CD4-positive, alpha-beta memory T cell (primary cell): Measurements from ENCODE around the gene UGT2B28. TPM values are rescaled to one million over a fixed set of nuclear protein-coding genes. Genes with fewer than 3 reads are reported as not detected.
"Not testable (repeated sequence)": the region's sequence is repeated elsewhere in the genome, so short reads cannot be mapped to it uniquely, and the experiment has no call there.

ENCODE experiments used
- CTCF ChIA-PET: fragments of 350-600 bp; sonication (Branson Sonifier 250); formaldehyde crosslinking; loops from one replicate; lab custom pipeline; 2021; ENCODE audit warnings: inconsistent platforms; ENCODE audit not compliant: partially characterized antibody; lab: Charles Lee
- POLR2A ChIA-PET: fragments of 350-600 bp; sonication (Branson Sonifier 250); formaldehyde crosslinking; loops from one replicate; lab custom pipeline; 2021; ENCODE audit not compliant: partially characterized antibody; lab: Charles Lee
- DNase-seq, 5 donors: peaks; one replicate each; pipeline versions ENCODE4 v3.0.0 to v3.0.0-alpha.2; 2020 to 2022; ENCODE audit warnings: mixed read lengths in 1 of 5
- H3K27ac ChIP-seq: one replicate; pipeline ENCODE4 v1.7.0; 2013; ENCODE audit warnings: low read depth, low read length
- H3K27me3 ChIP-seq: 2 replicates; pipeline ENCODE4 v1.7.0; 2013; ENCODE audit warnings: mild to moderate bottlenecking, low read length, moderate library complexity; ENCODE audit not compliant: insufficient read depth
- H3K36me3 ChIP-seq: 2 replicates; pipeline ENCODE4 v1.7.0; 2013; ENCODE audit warnings: mild to moderate bottlenecking, low read length, moderate library complexity; ENCODE audit not compliant: insufficient read depth
- H3K4me1 ChIP-seq: 2 replicates; pipeline ENCODE4 v1.7.0; 2013; ENCODE audit warnings: mild to moderate bottlenecking, low read length, moderate library complexity; ENCODE audit not compliant: insufficient read depth
- H3K4me3 ChIP-seq, 2 donors: one replicate each; pipeline ENCODE4 v1.7.0; 2013; ENCODE audit warnings: low read length in 2 of 2, mild to moderate bottlenecking in 1 of 2
- H3K9me3 ChIP-seq, 2 donors: one replicate each; pipeline ENCODE4 v1.7.0; 2013; ENCODE audit warnings: low read length in 2 of 2, control low read depth in 1 of 2; ENCODE audit not compliant: control insufficient read depth in 1 of 2
- H3K27ac Mint-ChIP-seq, 7 donors: one replicate each; pipeline ENCODE4 v1.8.0; 2020 to 2021; ENCODE audit warnings: mixed read lengths in 7 of 7, mild to moderate bottlenecking in 6 of 7, inconsistent platforms in 3 of 7, moderate library complexity in 3 of 7
- H3K27me3 Mint-ChIP-seq, 2 donors: one replicate each; pipeline ENCODE4 v1.8.0; 2020 to 2021; ENCODE audit warnings: mixed read lengths in 2 of 2
- H3K36me3 Mint-ChIP-seq, 2 donors: one replicate each; pipeline ENCODE4 v1.8.0; 2020 to 2021; ENCODE audit warnings: mixed read lengths in 2 of 2, inconsistent platforms in 1 of 2, mild to moderate bottlenecking in 1 of 2
- H3K4me1 Mint-ChIP-seq, 4 donors: one replicate each; pipeline ENCODE4 v1.8.0; 2020 to 2021; ENCODE audit warnings: mixed read lengths in 4 of 4, mild to moderate bottlenecking in 1 of 4
- H3K4me3 Mint-ChIP-seq, 8 donors: one replicate each; pipeline ENCODE4 v1.8.0; 2020 to 2021; ENCODE audit warnings: mixed read lengths in 8 of 8, mild to moderate bottlenecking in 7 of 8, moderate library complexity in 6 of 8, inconsistent platforms in 3 of 8
- H3K9me3 Mint-ChIP-seq, 8 donors: one replicate each; pipeline ENCODE4 v1.8.0; 2020 to 2021; ENCODE audit warnings: mixed read lengths in 8 of 8, mild to moderate bottlenecking in 5 of 8, inconsistent platforms in 3 of 8, moderate library complexity in 1 of 8
- intact Hi-C: fragments of 100-400 bp; cut with micrococcal nuclease; formaldehyde crosslinking; loops from one replicate; pipeline ENCODE4 v1.15.1; 2023
- polyA plus RNA-seq, 2 donors: library from polyadenylated mRNA; unstranded; fragments of 300-500 nt; fragmentation: Illumina TruSeq; gene quantifications; one replicate each; pipeline ENCODE4 v1.2.3, GENCODE V29; 2021
- total RNA-seq, 2 experiments: library from RNA; stranded (reverse); gene quantifications; one replicate each; pipeline ENCODE4 v1.2.3, GENCODE V29; 2021

UGT2B28 gene
- total RNA-seq (not detected), polyA plus RNA-seq (not detected)

- H3K27ac Mint-ChIP-seq, intact Hi-C loops: not testable (repeated sequence)
Observed at GRCh38 chr4:69280081-69280480, at the start of gene UGT2B28. Gene UGT2B28, plus strand, starts transcription at chr4:69280475. Its CDS starts 26 bp downstream, at chr4:69280501.

DNA sequence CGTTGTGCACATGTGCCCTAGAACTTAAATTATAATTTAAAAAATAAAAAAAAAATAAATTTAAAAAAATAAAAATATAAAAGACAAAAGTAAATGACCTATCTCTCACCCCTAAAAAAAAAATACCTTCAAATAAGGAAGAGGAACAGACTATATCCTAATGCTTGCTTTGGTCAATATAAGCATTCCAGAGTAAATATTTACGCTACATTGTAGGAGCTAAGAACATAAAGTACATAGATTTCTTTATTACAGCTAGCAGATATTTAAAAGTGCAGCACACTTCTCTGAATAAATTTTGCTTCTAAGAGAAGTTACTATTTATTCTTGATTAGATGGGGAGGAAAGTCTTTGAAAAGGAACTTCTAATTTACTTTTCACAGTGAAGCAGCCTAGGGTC lies 41.2 kb upstream of the UGT2B28 start:
- H3K27ac ChIP-seq = no peak overlapping the region
- no peaks in the 10 kb centered on the region for H3K36me3 ChIP-seq
- H3K9me3 ChIP-seq = no peaks in the 10 kb centered on the region
- Mint-ChIP-seq H3K36me3 (no peaks in the 10 kb centered on the region), H3K27ac (no peak overlapping the region), H3K4me1 (no peaks in the 10 kb centered on the region), H3K9me3 (peaks cover 0 to 9% (median 4%) of the 10 kb centered on the region in 8 donors), H3K27me3 (no peaks in the 10 kb centered on the region), H3K4me3 (no peak overlapping the region)
- ChIA-PET POLR2A (no interaction called here), CTCF (no interaction called here)
- no peaks in the 10 kb centered on the region for H3K4me1 ChIP-seq
- no peaks in the 10 kb centered on the region for H3K27me3 ChIP-seq
- intact Hi-C loops = no loop called here
- DNase-seq = no peak
- no peak overlapping the region for H3K4me3 ChIP-seq

More at GRCh38 chr4:69280081-69280480, at the start of gene UGT2B28:
- H3K4me3 Mint-ChIP-seq, H3K9me3 ChIP-seq, DNase-seq, H3K27ac ChIP-seq, H3K27me3 Mint-ChIP-seq, H3K4me1 ChIP-seq, H3K36me3 ChIP-seq, H3K4me3 ChIP-seq, H3K4me1 Mint-ChIP-seq, H3K36me3 Mint-ChIP-seq, H3K27me3 ChIP-seq, POLR2A ChIA-PET, H3K9me3 Mint-ChIP-seq, CTCF ChIA-PET: not testable (repeated sequence)

GRCh38 chr4:69239557-69240168 lies 40.6 kb upstream of the UGT2B28 start:
- no peaks in the 10 kb centered on the region for H3K27me3 Mint-ChIP-seq
- H3K4me1 Mint-ChIP-seq = no peaks in the 10 kb centered on the region
- Histone ChIP-seq H3K36me3 (no peaks in the 10 kb centered on the region), H3K27ac (no peak overlapping the region), H3K27me3 (no peaks in the 10 kb centered on the region), H3K4me1 (no peaks in the 10 kb centered on the region), H3K4me3 (no peak overlapping the region), H3K9me3 (no peaks in the 10 kb centered on the region)
- no peak overlapping the region for H3K27ac Mint-ChIP-seq
- CTCF ChIA-PET = no interaction called here
- DNase-seq = no peak
- intact Hi-C loops = no loop called here
- POLR2A ChIA-PET = no interaction called here
- no peak overlapping the region for H3K4me3 Mint-ChIP-seq
- H3K9me3 Mint-ChIP-seq = peaks cover 0 to 9% (median 4%) of the 10 kb centered on the region in 8 donors
- no peaks in the 10 kb centered on the region for H3K36me3 Mint-ChIP-seq

GRCh38 chr4:69240787-69241186 lies 39.5 kb upstream of the UGT2B28 start:
- DNase-seq, CTCF ChIA-PET: not testable (repeated sequence)

DNA sequence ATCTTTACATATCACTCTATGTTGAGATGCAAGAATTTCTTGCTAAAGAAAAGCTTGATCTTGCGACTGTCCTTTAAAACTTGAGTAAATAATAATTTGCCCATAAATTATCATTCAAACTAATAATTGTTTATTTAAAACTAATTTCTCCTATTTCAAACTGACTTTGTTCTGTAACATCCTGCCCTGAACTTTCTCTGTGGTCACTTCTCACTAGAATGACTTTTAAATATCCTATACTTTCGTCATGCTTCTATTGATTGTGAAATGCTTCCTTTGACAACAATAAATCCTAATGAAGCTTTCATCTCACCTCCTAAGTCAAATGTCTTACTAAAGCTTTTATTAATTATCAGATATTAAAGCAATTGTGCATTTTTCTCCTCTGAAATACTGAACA lies 38.5 kb upstream of the UGT2B28 start:
- CTCF ChIA-PET, H3K36me3 Mint-ChIP-seq, H3K27me3 ChIP-seq, H3K27ac Mint-ChIP-seq, H3K36me3 ChIP-seq, H3K27me3 Mint-ChIP-seq, H3K4me3 Mint-ChIP-seq, H3K4me1 Mint-ChIP-seq, DNase-seq, H3K4me1 ChIP-seq, H3K27ac ChIP-seq, H3K9me3 ChIP-seq, POLR2A ChIA-PET, H3K4me3 ChIP-seq, intact Hi-C loops: not testable (repeated sequence)
- H3K9me3 Mint-ChIP-seq = peaks cover 0 to 15% (median 7%) of the 10 kb centered on the region in 8 donors

More at GRCh38 chr4:69240787-69241186, 39.5 kb upstream of the UGT2B28 start:
- H3K36me3 Mint-ChIP-seq, H3K9me3 ChIP-seq, H3K27ac ChIP-seq, H3K27me3 Mint-ChIP-seq, H3K27ac Mint-ChIP-seq, POLR2A ChIA-PET, H3K36me3 ChIP-seq, H3K4me3 Mint-ChIP-seq, H3K4me1 ChIP-seq, H3K27me3 ChIP-seq, H3K4me3 ChIP-seq, intact Hi-C loops, H3K9me3 Mint-ChIP-seq, H3K4me1 Mint-ChIP-seq: not testable (repeated sequence)

- H3K36me3 Mint-ChIP-seq, intact Hi-C loops: not testable (repeated sequence)
- peaks cover 0 to 22% (median 7%) of the 10 kb centered on the region in 8 donors for H3K9me3 Mint-ChIP-seq
Observed at GRCh38 chr4:69242562-69243240, 37.6 kb upstream of the UGT2B28 start.

DNA sequence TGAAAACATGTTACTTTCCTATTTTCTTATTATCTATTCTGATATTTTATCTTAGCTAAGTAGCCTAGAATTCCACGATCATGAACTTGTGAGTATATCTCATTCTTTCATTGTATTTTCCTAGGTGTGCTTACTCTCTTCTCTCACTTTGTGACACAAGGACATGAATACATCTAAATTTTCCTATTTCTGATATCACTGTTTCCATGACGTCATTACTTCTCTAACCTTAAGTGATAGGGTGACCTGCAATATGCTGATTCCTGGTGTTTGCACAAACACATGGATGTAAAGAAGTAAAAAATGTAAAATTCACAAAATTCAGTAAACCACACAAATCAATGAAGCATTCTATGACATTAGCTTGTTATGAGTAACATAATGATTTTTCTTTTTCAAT lies 29.4 kb upstream of the UGT2B28 start:
- H3K4me3 Mint-ChIP-seq, H3K4me3 ChIP-seq, H3K27me3 Mint-ChIP-seq, H3K9me3 ChIP-seq, H3K36me3 ChIP-seq, H3K27ac ChIP-seq, POLR2A ChIA-PET, DNase-seq, H3K4me1 Mint-ChIP-seq, H3K27ac Mint-ChIP-seq, H3K36me3 Mint-ChIP-seq, H3K4me1 ChIP-seq, CTCF ChIA-PET, H3K27me3 ChIP-seq, intact Hi-C loops: not testable (repeated sequence)
- peaks cover 0 to 21% (median 3%) of the 10 kb centered on the region in 8 donors for H3K9me3 Mint-ChIP-seq

More at GRCh38 chr4:69242562-69243240, 37.6 kb upstream of the UGT2B28 start:
- POLR2A ChIA-PET, DNase-seq, H3K27ac Mint-ChIP-seq, H3K27me3 Mint-ChIP-seq, CTCF ChIA-PET, H3K27me3 ChIP-seq, H3K4me1 ChIP-seq, H3K4me3 Mint-ChIP-seq, H3K4me3 ChIP-seq, H3K36me3 ChIP-seq, H3K4me1 Mint-ChIP-seq, H3K9me3 ChIP-seq, H3K27ac ChIP-seq: not testable (repeated sequence)
